Transverse colon (tissue), 4 donors: Measurements from ENCODE around the gene KRT1. TPM values are rescaled to one million over a fixed set of nuclear protein-coding genes. Genes with fewer than 3 reads are reported as not detected.

Source experiments
- DNase-seq: peaks from one replicate; pipeline ENCODE4 v3.0.0-alpha.2; 2019
- H3K27ac ChIP-seq, 4 donors: fragments of 200-600 bp; sonication (generic); 2 replicates each; pipeline ENCODE4 v1.5.1; 2016 to 2018; ENCODE audit warnings: inconsistent platforms in 4 of 4
- H3K27me3 ChIP-seq: fragments of 200-600 bp; sonication (generic); 2 replicates; pipeline ENCODE4 v1.5.1; 2017; ENCODE audit warnings: inconsistent platforms
- H3K36me3 ChIP-seq, 4 donors: fragments of 200-600 bp; sonication (generic); 2 replicates each; pipeline ENCODE4 v1.5.1; 2017 to 2019; ENCODE audit warnings: inconsistent platforms in 4 of 4
- H3K4me1 ChIP-seq, 4 donors: fragments of 200-600 bp; sonication (generic); 2 replicates each; pipeline ENCODE4 v1.5.1; 2017 to 2020; ENCODE audit warnings: inconsistent platforms in 4 of 4
- H3K4me3 ChIP-seq, 4 donors: fragments of 200-600 bp; sonication (generic); 1 replicate in 1 of 4; 2 replicates in 3 of 4; pipeline versions ENCODE4 v1.5.1 to v1.6.1; 2017 to 2019; ENCODE audit warnings: inconsistent platforms in 4 of 4
- H3K9me3 ChIP-seq, 2 donors: fragments of 200-600 bp; sonication (generic); 2 replicates each; pipeline ENCODE4 v1.5.1; 2017 to 2019; ENCODE audit warnings: inconsistent platforms in 2 of 2
- EP300 ChIP-seq: sonication (generic); formaldehyde crosslinking; IDR thresholded peaks from one replicate; pipeline ENCODE4 v1.6.1; 2017; ENCODE audit warnings: antibody characterized with exemption, low read depth
- POLR2A ChIP-seq: fragments of 450-650 bp; IDR thresholded peaks from one replicate; pipeline ENCODE4 v1.6.1; 2016; ENCODE audit warnings: antibody characterized with exemption, mild to moderate bottlenecking, moderate library complexity
- POLR2AphosphoS5 ChIP-seq, 3 donors: sonication (generic); formaldehyde crosslinking; IDR thresholded peaks; one replicate each; pipeline ENCODE4 v1.6.1; 2016; ENCODE audit warnings: antibody characterized with exemption in 3 of 3
- WGBS, 2 donors: methylation state at CpG; one replicate each; pipeline ENCODE4 v1.1.5; 2018; ENCODE audit warnings: low coverage in 1 of 2; 5-methylcytosine and 5-hydroxymethylcytosine counted together
- in situ Hi-C, 4 donors: fragments of 200-750 bp; cut with MboI; loops; one replicate each; pipeline versions ENCODE4 v1.15.0 to v1.15.1; 2017; ENCODE audit warnings: low sequenced_read_pairs in 3 of 4, low pct_ligation_motif_present in 1 of 4, low pct_unique_long_range_greater_than_20kb in 1 of 4
- intact Hi-C: fragments of 100-400 bp; cut with DNase I; formaldehyde crosslinking; loops from one replicate; pipeline ENCODE4 v1.15.1; 2023; ENCODE audit warnings: low total_unique reads
- total RNA-seq, 4 donors: library from RNA; depleted of rRNA; stranded (reverse); fragments of >200 nt; gene quantifications; one replicate each; pipeline ENCODE4 v1.1.0, GENCODE V29; 2016
- TF ChIP-seq, protein P1 (sequence below), 5 experiments: fragments of 200-600 bp in 3 of 5; fragments of 450-650 bp in 2 of 5; sonication (generic) in 3 of 5; IDR thresholded peaks; 1 replicate in 2 of 5; 2 replicates in 3 of 5; pipeline ENCODE4 v1.5.1; 2016 to 2017; ENCODE audit warnings: antibody characterized with exemption in 5 of 5, inconsistent platforms in 3 of 5, mild to moderate bottlenecking in 2 of 5, moderate library complexity in 1 of 5

The KRT1 gene
- total RNA-seq, 4 donors from 2014 or later: not detected

- no peak for TF ChIP-seq EP300
- no peak for TF ChIP-seq POLR2AphosphoS5 (IDR thresholded peaks at IDR 0.05)
- TF ChIP-seq POLR2A: no peak
- TF ChIP-seq, protein P1, sequence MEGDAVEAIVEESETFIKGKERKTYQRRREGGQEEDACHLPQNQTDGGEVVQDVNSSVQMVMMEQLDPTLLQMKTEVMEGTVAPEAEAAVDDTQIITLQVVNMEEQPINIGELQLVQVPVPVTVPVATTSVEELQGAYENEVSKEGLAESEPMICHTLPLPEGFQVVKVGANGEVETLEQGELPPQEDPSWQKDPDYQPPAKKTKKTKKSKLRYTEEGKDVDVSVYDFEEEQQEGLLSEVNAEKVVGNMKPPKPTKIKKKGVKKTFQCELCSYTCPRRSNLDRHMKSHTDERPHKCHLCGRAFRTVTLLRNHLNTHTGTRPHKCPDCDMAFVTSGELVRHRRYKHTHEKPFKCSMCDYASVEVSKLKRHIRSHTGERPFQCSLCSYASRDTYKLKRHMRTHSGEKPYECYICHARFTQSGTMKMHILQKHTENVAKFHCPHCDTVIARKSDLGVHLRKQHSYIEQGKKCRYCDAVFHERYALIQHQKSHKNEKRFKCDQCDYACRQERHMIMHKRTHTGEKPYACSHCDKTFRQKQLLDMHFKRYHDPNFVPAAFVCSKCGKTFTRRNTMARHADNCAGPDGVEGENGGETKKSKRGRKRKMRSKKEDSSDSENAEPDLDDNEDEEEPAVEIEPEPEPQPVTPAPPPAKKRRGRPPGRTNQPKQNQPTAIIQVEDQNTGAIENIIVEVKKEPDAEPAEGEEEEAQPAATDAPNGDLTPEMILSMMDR (IDR thresholded peaks at IDR 0.05): no peak
- Histone ChIP-seq H3K4me3 (no peak overlapping the region), H3K27ac (no peak overlapping the region), H3K9me3 (no peaks in the 10 kb centered on the region), H3K36me3 (no peaks in the 10 kb centered on the region), H3K4me1 (no peaks in the 10 kb centered on the region), H3K27me3 (peaks cover 18% of the 10 kb centered on the region)
- intact Hi-C loops: no loop called here
- 77 to 84% methylated on average over 6 of the region's 6 CpGs for WGBS, 2 donors
- in situ Hi-C loops: no loop called here
- DNase-seq: no peak
These were observed 22.8 kb downstream of the KRT1 start for GRCh38 chr12:52657250-52657902.

DNA sequence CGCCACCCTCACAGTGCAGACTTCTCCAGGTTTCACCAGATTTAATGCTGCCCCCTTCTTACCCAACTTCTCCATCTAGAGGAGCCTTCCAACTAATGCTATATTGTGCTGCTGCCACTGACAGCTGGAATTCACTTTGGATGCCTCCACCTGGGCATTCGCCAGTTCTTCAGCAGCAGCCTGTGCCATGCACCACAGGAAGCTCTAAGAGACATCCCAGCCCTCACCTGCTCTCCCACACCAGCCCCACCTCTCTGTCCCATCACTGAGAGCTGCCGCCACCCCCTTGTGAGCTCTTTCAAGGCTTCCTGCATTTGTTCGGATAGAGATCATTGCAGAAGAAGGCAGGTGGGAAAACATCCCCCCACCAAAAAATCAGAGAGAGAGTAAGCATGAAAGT, 23.6 kb downstream of the KRT1 start:
- DNase-seq: no peak
- H3K4me1 ChIP-seq: no peaks in the 10 kb centered on the region
- H3K27ac ChIP-seq: no peak overlapping the region
- intact Hi-C loops: no loop called here
- TF ChIP-seq EP300 (no peak), POLR2AphosphoS5 (IDR thresholded peaks at IDR 0.05) (no peak), POLR2A (no peak)
- TF ChIP-seq, protein P1 (IDR thresholded peaks at IDR 0.05): no peak
- peaks cover 18% of the 10 kb centered on the region for H3K27me3 ChIP-seq
- H3K4me3 ChIP-seq: no peak overlapping the region
- in situ Hi-C loops: no loop called here
- H3K36me3 ChIP-seq: no peaks in the 10 kb centered on the region
- 81 to 100% methylated on average over 1 to 4 of the region's 4 CpGs for WGBS, 2 donors
- H3K9me3 ChIP-seq: no peaks in the 10 kb centered on the region

DNA sequence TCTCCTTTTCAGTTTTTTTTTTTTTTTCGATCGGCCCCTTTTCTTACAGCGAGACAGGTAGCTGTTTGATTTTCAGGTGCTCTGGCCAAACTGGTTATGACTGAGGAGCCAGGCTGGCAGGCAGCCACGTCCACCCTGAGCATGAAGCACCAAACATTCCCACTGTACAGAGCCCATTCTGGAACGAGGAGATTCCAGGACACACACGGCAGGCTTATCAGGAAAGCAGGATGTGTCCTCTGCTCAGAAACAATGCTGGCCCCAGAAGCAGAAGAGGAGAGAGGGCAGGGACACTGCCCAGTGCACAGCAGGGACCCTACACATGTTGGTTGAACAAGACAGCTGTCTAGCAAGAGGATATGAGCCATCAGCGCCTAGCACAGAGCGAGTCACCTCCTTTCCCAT, 24.5 kb downstream of the KRT1 start:
- H3K27ac ChIP-seq: no peak overlapping the region
- H3K27me3 ChIP-seq: peaks cover 18% of the 10 kb centered on the region
- in situ Hi-C loops: no loop called here
- no peaks in the 10 kb centered on the region for H3K36me3 ChIP-seq
- no peak overlapping the region for H3K4me3 ChIP-seq
- no peaks in the 10 kb centered on the region for H3K9me3 ChIP-seq
- TF ChIP-seq, protein P1 (IDR thresholded peaks at IDR 0.05): no peak
- no peak for TF ChIP-seq POLR2A
- no peak for TF ChIP-seq EP300
- TF ChIP-seq POLR2AphosphoS5 (IDR thresholded peaks at IDR 0.05): no peak
- intact Hi-C loops: no loop called here
- peaks cover 0 to 5% (median under 1%) of the 10 kb centered on the region in 4 donors for H3K4me1 ChIP-seq
- DNase-seq: no peak
- 28 to 38% methylated on average over 2 to 8 of the region's 8 CpGs for WGBS, 2 donors

GRCh38 chr12:52655251-52655650, 25.0 kb downstream of the KRT1 start:
- Histone ChIP-seq H3K36me3 (no peaks in the 10 kb centered on the region), H3K27ac (no peak overlapping the region), H3K27me3 (peaks cover 18% of the 10 kb centered on the region), H3K9me3 (no peaks in the 10 kb centered on the region), H3K4me3 (no peak overlapping the region), H3K4me1 (peaks cover 0 to 10% (median 3%) of the 10 kb centered on the region in 4 donors)
- DNase-seq: no peak
- intact Hi-C loops: no loop called here
- in situ Hi-C loops: no loop called here
- WGBS, 2 donors: 60% methylated on average over 1 to 6 of the region's 6 CpGs
- TF ChIP-seq POLR2AphosphoS5 (IDR thresholded peaks at IDR 0.05) (no peak), POLR2A (no peak), EP300 (no peak)
- TF ChIP-seq, protein P1 (IDR thresholded peaks at IDR 0.05): no peak
